ENCODE results near the gene SPTY2D1. TPM values are rescaled to one million over a fixed set of nuclear protein-coding genes. Genes with fewer than 3 reads are reported as not detected.

The SPTY2D1 gene
- total RNA-seq, 4 donors from 2014 or later = 12.6 to 32.8 (median 23.2) TPM

DNA sequence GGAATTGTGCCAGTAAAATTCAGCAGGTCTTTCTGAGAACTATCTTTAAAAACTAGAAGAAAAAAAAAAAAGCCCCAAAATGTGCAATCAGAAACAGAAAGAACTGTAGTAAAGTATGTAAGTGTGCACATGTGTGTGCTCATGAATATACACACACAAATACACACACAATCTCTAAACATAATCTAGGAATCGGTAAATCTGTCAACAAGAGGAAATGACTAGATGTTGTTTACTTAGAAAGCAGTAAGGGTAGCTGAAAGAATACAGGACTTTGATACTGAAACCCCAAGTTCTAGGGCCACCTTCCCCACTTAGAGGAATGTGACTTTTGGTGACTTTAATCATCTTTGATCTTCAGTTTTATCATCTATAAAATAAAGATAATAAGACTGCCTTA, 58.8 kb downstream of the SPTY2D1 start:
- TF ChIP-seq, protein P1, sequence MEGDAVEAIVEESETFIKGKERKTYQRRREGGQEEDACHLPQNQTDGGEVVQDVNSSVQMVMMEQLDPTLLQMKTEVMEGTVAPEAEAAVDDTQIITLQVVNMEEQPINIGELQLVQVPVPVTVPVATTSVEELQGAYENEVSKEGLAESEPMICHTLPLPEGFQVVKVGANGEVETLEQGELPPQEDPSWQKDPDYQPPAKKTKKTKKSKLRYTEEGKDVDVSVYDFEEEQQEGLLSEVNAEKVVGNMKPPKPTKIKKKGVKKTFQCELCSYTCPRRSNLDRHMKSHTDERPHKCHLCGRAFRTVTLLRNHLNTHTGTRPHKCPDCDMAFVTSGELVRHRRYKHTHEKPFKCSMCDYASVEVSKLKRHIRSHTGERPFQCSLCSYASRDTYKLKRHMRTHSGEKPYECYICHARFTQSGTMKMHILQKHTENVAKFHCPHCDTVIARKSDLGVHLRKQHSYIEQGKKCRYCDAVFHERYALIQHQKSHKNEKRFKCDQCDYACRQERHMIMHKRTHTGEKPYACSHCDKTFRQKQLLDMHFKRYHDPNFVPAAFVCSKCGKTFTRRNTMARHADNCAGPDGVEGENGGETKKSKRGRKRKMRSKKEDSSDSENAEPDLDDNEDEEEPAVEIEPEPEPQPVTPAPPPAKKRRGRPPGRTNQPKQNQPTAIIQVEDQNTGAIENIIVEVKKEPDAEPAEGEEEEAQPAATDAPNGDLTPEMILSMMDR (IDR thresholded peaks at IDR 0.05) = no peak
- TF ChIP-seq POLR2A (IDR thresholded peaks at IDR 0.05) = no peak
- Histone ChIP-seq H3K4me1 (no peaks in the 10 kb centered on the region), H3K9me3 (no peaks in the 10 kb centered on the region), H3K36me3 (no peaks in the 10 kb centered on the region), H3K27ac (no peak overlapping the region), H3K27me3 (no peaks in the 10 kb centered on the region), H3K4me3 (no peak overlapping the region)
- DNase-seq = no peak
- intact Hi-C loops (cut with DNase I; ENCODE audit: low total_unique reads) = no loop called here

DNA sequence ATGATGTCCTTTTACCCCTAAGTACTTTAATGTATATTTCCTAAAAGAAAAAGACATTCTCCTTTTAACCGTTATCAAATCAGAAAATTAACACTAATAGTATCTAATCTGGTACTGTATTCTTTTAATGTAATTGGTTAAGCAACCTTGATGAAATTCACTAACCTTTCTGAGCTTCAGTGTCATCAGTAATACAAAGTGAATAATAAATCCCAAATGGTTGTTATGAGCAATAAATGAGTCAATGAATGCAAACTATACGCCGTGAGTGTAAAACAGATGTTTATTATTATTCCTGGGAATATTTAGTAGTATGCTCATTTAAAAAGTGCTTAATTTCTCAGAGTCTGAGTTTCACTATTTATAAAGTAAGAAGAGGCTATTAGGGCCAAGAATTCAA, 67.1 kb downstream of the SPTY2D1 start:
- Histone ChIP-seq H3K9me3 (no peaks in the 10 kb centered on the region), H3K27ac (no peak overlapping the region), H3K4me3 (no peak overlapping the region), H3K36me3 (no peaks in the 10 kb centered on the region), H3K27me3 (no peaks in the 10 kb centered on the region), H3K4me1 (no peaks in the 10 kb centered on the region)
- DNase-seq = no peak
- intact Hi-C loops (cut with DNase I; ENCODE audit: low total_unique reads) = no loop called here
- TF ChIP-seq, protein P1 (IDR thresholded peaks at IDR 0.05) = no peak
- no peak for TF ChIP-seq POLR2A (IDR thresholded peaks at IDR 0.05)

DNA sequence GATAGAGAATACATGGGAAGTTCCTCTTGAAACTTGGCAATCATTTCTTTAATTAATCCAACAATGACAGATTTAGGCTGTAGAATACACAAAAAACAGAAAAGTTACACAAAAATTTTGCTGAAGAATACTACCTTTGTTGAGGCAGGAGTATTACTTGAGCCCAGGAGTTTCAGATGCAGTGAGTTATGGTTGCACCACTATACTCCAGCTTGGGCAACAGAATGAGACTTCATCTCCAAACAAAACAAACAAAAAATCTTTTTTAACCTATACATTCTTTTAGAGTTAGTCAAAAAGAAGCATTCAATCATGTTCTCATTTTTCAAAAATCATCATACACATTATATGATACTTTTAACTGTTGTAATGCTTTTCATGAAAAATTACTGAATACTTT, 67.7 kb downstream of the SPTY2D1 start:
- Histone ChIP-seq H3K27ac (no peak overlapping the region), H3K36me3 (no peaks in the 10 kb centered on the region), H3K27me3 (no peaks in the 10 kb centered on the region), H3K4me3 (no peak overlapping the region), H3K9me3 (no peaks in the 10 kb centered on the region), H3K4me1 (no peaks in the 10 kb centered on the region)
- no peak for TF ChIP-seq POLR2A (IDR thresholded peaks at IDR 0.05)
- TF ChIP-seq, protein P1 (IDR thresholded peaks at IDR 0.05) = no peak
- no peak for DNase-seq
- intact Hi-C loops (cut with DNase I; ENCODE audit: low total_unique reads) = no loop called here

DNA sequence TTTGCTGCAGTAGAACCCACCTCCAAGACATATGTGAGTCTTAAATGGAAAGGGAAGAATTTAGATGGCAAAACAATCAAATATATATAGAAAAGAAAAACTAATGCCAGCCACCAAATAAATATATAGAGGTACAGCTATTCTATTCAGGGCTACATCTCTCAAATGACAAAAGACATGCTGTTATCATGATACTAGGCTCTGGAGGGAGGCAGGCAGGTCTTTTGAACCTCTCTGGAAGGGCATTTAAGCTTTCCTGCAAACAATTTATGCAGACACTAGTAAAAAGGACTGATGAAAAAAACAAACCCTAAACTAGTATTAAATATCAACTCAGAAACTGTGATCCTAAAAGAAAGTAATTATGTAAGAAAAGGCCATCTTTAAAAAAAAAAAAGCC, 70.0 kb downstream of the SPTY2D1 start:
- DNase-seq = no peak
- Histone ChIP-seq H3K36me3 (no peaks in the 10 kb centered on the region), H3K4me3 (no peak overlapping the region), H3K27ac (peak overlapping the region in 1 of 2 donors; percentile 45), H3K9me3 (no peaks in the 10 kb centered on the region), H3K27me3 (no peaks in the 10 kb centered on the region), H3K4me1 (no peaks in the 10 kb centered on the region)
- intact Hi-C loops (cut with DNase I; ENCODE audit: low total_unique reads) = no loop called here
- no peak for TF ChIP-seq POLR2A (IDR thresholded peaks at IDR 0.05)
- TF ChIP-seq, protein P1 (IDR thresholded peaks at IDR 0.05) = no peak

DNA sequence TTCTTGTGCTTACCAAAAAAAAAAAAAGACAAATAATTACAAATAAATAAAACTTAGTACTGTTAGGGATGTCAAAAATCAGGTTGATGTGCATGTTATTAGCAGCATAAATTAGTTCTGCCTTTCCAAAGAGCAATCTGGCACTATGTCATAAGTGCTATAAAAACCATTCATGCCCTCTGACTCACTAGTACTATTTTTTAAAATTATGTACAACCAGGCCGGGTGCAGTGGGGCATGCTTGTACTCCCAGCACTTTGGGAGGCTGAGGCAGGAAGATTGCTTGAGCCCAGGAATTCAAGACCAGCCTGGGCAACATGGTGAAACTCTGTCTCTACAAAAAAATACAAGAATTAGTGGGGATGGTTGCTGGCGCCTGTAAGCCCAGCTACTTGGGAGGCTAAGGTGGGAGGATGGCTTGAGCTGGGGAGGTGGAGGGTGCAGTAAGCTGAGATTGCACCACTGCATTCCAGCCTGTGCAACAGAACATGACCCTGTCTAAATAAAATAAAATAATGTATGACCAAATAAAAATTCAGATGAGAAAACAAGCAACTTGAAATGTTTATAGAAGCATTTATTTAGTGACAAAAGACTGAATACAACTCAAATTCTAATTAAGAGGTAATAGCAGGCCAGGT, 70.9 kb downstream of the SPTY2D1 start:
- Histone ChIP-seq H3K4me1 (no peaks in the 10 kb centered on the region), H3K27ac (peak overlapping the region in 1 of 2 donors; percentile 45), H3K9me3 (no peaks in the 10 kb centered on the region), H3K27me3 (no peaks in the 10 kb centered on the region), H3K36me3 (no peaks in the 10 kb centered on the region), H3K4me3 (no peak overlapping the region)
- DNase-seq = no peak
- TF ChIP-seq, protein P1 (IDR thresholded peaks at IDR 0.05) = no peak
- no peak for TF ChIP-seq POLR2A (IDR thresholded peaks at IDR 0.05)
- intact Hi-C loops (cut with DNase I; ENCODE audit: low total_unique reads) = no loop called here

Other genes with a start within 250 kb of the SPTY2D1 start
- gene LDHA, start 239.8 kb downstream of the SPTY2D1 start, total RNA-seq = 100 to 1,000 TPM; 147 to 249 (median 182) TPM
- gene LDHC, start 222.0 kb downstream of the SPTY2D1 start, total RNA-seq = not detected
- under 1 TPM in 2 of 4 donors, not detected in 2; 0.24 to 0.28 TPM for gene LDHAL6A, start 178.5 kb downstream of the SPTY2D1 start, total RNA-seq
- gene TSG101, start 107.4 kb downstream of the SPTY2D1 start, total RNA-seq = 10 to 100 TPM; 37.2 to 97.7 (median 82.0) TPM
- gene UEVLD, start 45.6 kb downstream of the SPTY2D1 start, total RNA-seq = 10 to 100 TPM; 11.8 to 37.3 (median 28.0) TPM
- gene MISFA, start 34.6 kb downstream of the SPTY2D1 start, total RNA-seq = 1 to 10 TPM in 1 of 4 donors, not detected in 3; 5.6 TPM
- gene TMEM86A, start 64.4 kb upstream of the SPTY2D1 start, total RNA-seq = 1 to 10 TPM; 1.3 to 3.9 (median 3.3) TPM
- 1 to 10 TPM in 1 of 4 donors, not detected in 3; 1.0 TPM for gene IGSF22, start 91.8 kb upstream of the SPTY2D1 start, total RNA-seq
- 1 to 10 TPM in 2 of 4 donors, under 1 TPM in 2; under 0.01 to 3.2 (median 0.79) TPM for gene PTPN5, start 157.5 kb upstream of the SPTY2D1 start, total RNA-seq